PC-3 (cell line): ENCODE results near the gene AXL.

ENCODE experiments used
- CTCF ChIP-seq: fragments of 300-600 bp; sonication (generic); conservative IDR thresholded peaks from 2 replicates; pipeline ENCODE4 v1.5.1; 2017; ENCODE audit warnings: antibody characterized with exemption, low read depth, mild to moderate bottlenecking, low read length
- EZH2 ChIP-seq: fragments of 300-600 bp; sonication (generic); IDR thresholded peaks from one replicate; pipeline ENCODE4 v1.6.1; 2017; ENCODE audit warnings: antibody characterized with exemption, mild to moderate bottlenecking, low read length; ENCODE audit not compliant: unreplicated experiment
- EZH2phosphoT487 ChIP-seq: fragments of 300-600 bp; sonication (generic); IDR thresholded peaks from 2 replicates; pipeline ENCODE4 v1.6.1; 2018; ENCODE audit warnings: mild to moderate bottlenecking, antibody characterized with exemption, low read length, borderline replicate concordance

DNA sequence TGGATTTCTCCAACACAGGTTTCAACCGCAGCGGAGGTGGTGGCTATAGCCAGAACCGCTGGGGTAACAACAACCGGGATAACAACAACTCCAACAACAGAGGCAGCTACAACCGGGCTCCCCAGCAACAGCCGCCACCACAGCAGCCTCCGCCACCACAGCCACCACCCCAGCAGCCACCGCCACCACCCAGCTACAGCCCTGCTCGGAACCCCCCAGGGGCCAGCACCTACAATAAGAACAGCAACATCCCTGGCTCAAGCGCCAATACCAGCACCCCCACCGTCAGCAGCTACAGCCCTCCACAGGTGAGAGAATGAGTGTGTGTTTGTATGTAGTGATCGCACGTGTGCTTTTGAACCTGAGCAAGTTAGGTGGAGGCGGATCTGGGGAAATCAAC, 84.9 kb downstream of the AXL start:
- no peak for TF ChIP-seq CTCF
- TF ChIP-seq EZH2: no peak
- TF ChIP-seq EZH2phosphoT487: no peak
